Gastrocnemius medialis (tissue), 4 donors: ENCODE results near the gene POLD3. TPM values are rescaled to one million over a fixed set of nuclear protein-coding genes. Genes with fewer than 3 reads are reported as not detected.
A peak's percentile ranks its signal among the peaks of the same experiment; 100 is the strongest.

Source experiments
- ATAC-seq, 2 donors: fragments of 150-250 bp; one replicate each; pipeline ENCODE4 v1.9.1; 2016
- DNase-seq, 2 donors: peaks; one replicate each; pipeline ENCODE4 v3.0.0-alpha.2; 2019
- H3K27ac ChIP-seq, 4 donors: fragments of 200-600 bp; sonication (generic); 1 replicate in 1 of 4; 2 replicates in 3 of 4; pipeline ENCODE4 v1.5.1; 2016 to 2018; ENCODE audit warnings: mild to moderate bottlenecking in 2 of 4, moderate library complexity in 1 of 4
- H3K27me3 ChIP-seq, 3 donors: fragments of 200-600 bp; sonication (generic) in 2 of 3; 1 replicate in 1 of 3; 2 replicates in 2 of 3; pipeline versions ENCODE4 v1.5.1 to v1.6.0; 2016 to 2019; ENCODE audit warnings: mild to moderate bottlenecking in 1 of 3, moderate library complexity in 1 of 3
- H3K36me3 ChIP-seq, 2 donors: fragments of 200-600 bp; sonication (generic) in 1 of 2; one replicate each; pipeline ENCODE4 v1.5.1; 2017 to 2018
- H3K4me1 ChIP-seq, 2 donors: fragments of 200-600 bp; sonication (generic) in 1 of 2; one replicate each; pipeline ENCODE4 v1.5.1; 2016 to 2017; ENCODE audit warnings: mild to moderate bottlenecking in 2 of 2
- H3K4me3 ChIP-seq, 4 donors: fragments of 200-600 bp; sonication (generic) in 3 of 4; 1 replicate in 1 of 4; 2 replicates in 3 of 4; pipeline ENCODE4 v1.5.1; 2016 to 2019; ENCODE audit warnings: mild to moderate bottlenecking in 2 of 4
- H3K9me3 ChIP-seq, 3 donors: fragments of 200-600 bp; sonication (generic) in 2 of 3; 1 replicate in 1 of 3; 2 replicates in 2 of 3; pipeline ENCODE4 v1.5.1; 2016 to 2019
- CTCF ChIP-seq, 5 experiments: fragments of 450-650 bp in 3 of 5; fragments of 200-600 bp in 2 of 5; sonication (generic) in 2 of 5; IDR thresholded peaks in 4 of 5; conservative IDR thresholded peaks in 1 of 5; 1 replicate in 4 of 5; 2 replicates in 1 of 5; pipeline ENCODE4 v1.5.1; 2016 to 2019; ENCODE audit warnings: antibody characterized with exemption in 5 of 5, mild to moderate bottlenecking in 3 of 5, moderate library complexity in 3 of 5
- POLR2A ChIP-seq, 2 donors: fragments of 450-650 bp; IDR thresholded peaks; one replicate each; pipeline ENCODE4 v1.6.1; 2017; ENCODE audit warnings: antibody characterized with exemption in 2 of 2, mild to moderate bottlenecking in 2 of 2, moderate library complexity in 2 of 2
- in situ Hi-C, 4 donors: fragments of 200-750 bp; cut with MboI; loops; one replicate each; pipeline versions ENCODE4 v1.15.0 to v1.8.0; 2017; ENCODE audit warnings: low sequenced_read_pairs in 4 of 4
- intact Hi-C: fragments of 100-400 bp; cut with DNase I; formaldehyde crosslinking; loops from one replicate; pipeline ENCODE4 v1.15.1; 2023; ENCODE audit warnings: low total_unique reads
- total RNA-seq, 4 donors: library from RNA; depleted of rRNA; stranded (reverse); fragments of >200 nt; gene quantifications; one replicate each; pipeline versions ENCODE4 v1.1.0 to v1.2.3, GENCODE V29; 2016

The POLD3 gene
- total RNA-seq, 4 donors from 2014 or later = 4.6 to 6.4 (median 5.8) TPM

GRCh38 chr11:74684661-74685060, 92.3 kb downstream of the POLD3 start:
- no peak for TF ChIP-seq POLR2A (IDR thresholded peaks at IDR 0.05)
- TF ChIP-seq CTCF (IDR thresholded peaks at IDR 0.05 in 4 of 5, conservative IDR thresholded peaks at IDR 0.05 in 1 of 5) = no peak
- H3K4me3 ChIP-seq = no peak overlapping the region
- intact Hi-C loops (loop anchor here (5.0 kb wide), 1 partner anchor 43 kb away; no protein-coding TSS in a partner anchor), in situ Hi-C loops (no loop called here)
- no peaks in the 10 kb centered on the region for H3K36me3 ChIP-seq
- no peaks in the 10 kb centered on the region for H3K9me3 ChIP-seq
- H3K27me3 ChIP-seq = no peaks in the 10 kb centered on the region
- no peak overlapping the region for H3K27ac ChIP-seq
- no peak for DNase-seq
- H3K4me1 ChIP-seq = peaks cover 11 to 13% of the 10 kb centered on the region in 2 donors
- ATAC-seq = no peak

- ATAC-seq (no peak), DNase-seq (no peak)
- TF ChIP-seq CTCF (IDR thresholded peaks at IDR 0.05 in 4 of 5, conservative IDR thresholded peaks at IDR 0.05 in 1 of 5) = no peak
- TF ChIP-seq POLR2A (IDR thresholded peaks at IDR 0.05) = no peak
- no peak overlapping the region for H3K27ac ChIP-seq
- H3K27me3 ChIP-seq = no peaks in the 10 kb centered on the region
- H3K4me3 ChIP-seq = no peak overlapping the region
- in situ Hi-C loops = no loop called here
- peaks cover 11 to 13% of the 10 kb centered on the region in 2 donors for H3K4me1 ChIP-seq
- H3K9me3 ChIP-seq = no peaks in the 10 kb centered on the region
- intact Hi-C loops = no loop called here
- H3K36me3 ChIP-seq = no peaks in the 10 kb centered on the region
These were observed 93.0 kb downstream of the POLD3 start for GRCh38 chr11:74685338-74685737.

GRCh38 chr11:74685905-74686304, 93.5 kb downstream of the POLD3 start:
- in situ Hi-C loops = no loop called here
- no peak overlapping the region for H3K4me3 ChIP-seq
- H3K27me3 ChIP-seq = no peaks in the 10 kb centered on the region
- intact Hi-C loops = no loop called here
- H3K4me1 ChIP-seq = peaks cover 11 to 13% of the 10 kb centered on the region in 2 donors
- no peak overlapping the region for H3K27ac ChIP-seq
- no peaks in the 10 kb centered on the region for H3K9me3 ChIP-seq
- no peak for TF ChIP-seq POLR2A (IDR thresholded peaks at IDR 0.05)
- no peak for TF ChIP-seq CTCF (IDR thresholded peaks at IDR 0.05 in 4 of 5, conservative IDR thresholded peaks at IDR 0.05 in 1 of 5)
- DNase-seq (peak in 1 of 2 donors; percentile 36), ATAC-seq (no peak)
- no peaks in the 10 kb centered on the region for H3K36me3 ChIP-seq

- no peaks in the 10 kb centered on the region for H3K27me3 ChIP-seq
- H3K4me3 ChIP-seq = no peak overlapping the region
- TF ChIP-seq CTCF (IDR thresholded peaks at IDR 0.05 in 4 of 5, conservative IDR thresholded peaks at IDR 0.05 in 1 of 5) (no peak), POLR2A (IDR thresholded peaks at IDR 0.05) (no peak)
- H3K4me1 ChIP-seq = peaks cover 7% of the 10 kb centered on the region in 2 donors
- in situ Hi-C loops = no loop called here
- H3K27ac ChIP-seq = no peak overlapping the region
- H3K9me3 ChIP-seq = no peaks in the 10 kb centered on the region
- H3K36me3 ChIP-seq = no peaks in the 10 kb centered on the region
- DNase-seq = no peak
- ATAC-seq = no peak
- intact Hi-C loops = no loop called here
These were observed 94.4 kb downstream of the POLD3 start for GRCh38 chr11:74686792-74687191.
